HG02943 (cell line): ENCODE measurements around the gene GNG7.

Source experiments
- ATAC-seq: cut with Tn5 transposase; IDR thresholded peaks from one replicate; pipeline ENCODE4 v1.9.1; 2021; ENCODE audit warnings: mild to moderate bottlenecking, low read depth, moderate library complexity; ENCODE audit not compliant: unreplicated experiment

GNG7 gene

DNA sequence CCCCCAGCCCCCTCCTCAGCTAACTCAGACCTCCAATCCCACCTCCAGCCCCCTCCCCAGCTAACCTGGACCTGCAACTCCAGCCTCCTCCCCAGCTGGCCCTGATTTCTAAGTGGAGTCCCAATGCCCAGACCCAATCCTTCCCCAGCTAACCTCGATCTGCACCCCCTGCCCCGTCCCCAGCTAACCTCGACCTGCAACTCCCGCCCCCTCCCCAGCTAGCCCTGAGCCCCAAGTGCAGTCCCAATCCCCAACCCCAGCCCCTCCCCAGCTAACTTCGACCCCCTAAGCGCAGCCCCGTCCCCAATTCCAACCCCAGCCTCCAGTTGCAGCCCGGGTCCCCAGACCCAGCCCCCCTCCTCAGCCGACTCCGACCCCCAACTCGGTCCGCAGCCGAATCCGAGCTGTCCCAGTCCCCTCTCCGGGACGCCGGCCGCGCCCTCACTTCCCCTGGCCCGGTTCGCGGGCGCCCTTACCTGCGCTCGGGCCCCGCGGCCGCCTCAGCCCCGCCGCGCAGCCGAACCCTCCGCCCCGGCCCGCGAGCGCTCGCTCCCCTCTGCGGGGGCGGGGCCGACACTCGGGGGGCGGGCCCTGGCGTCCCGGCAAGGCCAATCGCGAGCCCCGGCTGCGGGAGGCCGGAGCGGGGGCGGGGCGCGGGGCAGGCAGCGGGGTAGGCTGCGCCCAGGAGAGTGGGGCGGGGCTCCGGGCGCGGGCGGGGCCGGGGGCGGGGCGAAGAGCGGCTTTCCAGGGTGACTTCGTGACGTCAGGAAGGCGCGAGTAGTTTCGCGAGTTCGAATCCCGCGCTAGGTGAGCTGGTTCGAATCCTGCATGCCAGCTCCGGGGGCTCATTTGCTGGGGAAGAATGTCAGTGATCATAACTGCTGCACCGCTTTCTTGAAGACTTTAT is at the start of gene GNG7:
Gene GNG7, minus strand, starts transcription at position 525 of the 907 bp plus-strand sequence. CDS start 182,006 bp downstream, outside the sequence.
- peak; percentile 57 for ATAC-seq

DNA sequence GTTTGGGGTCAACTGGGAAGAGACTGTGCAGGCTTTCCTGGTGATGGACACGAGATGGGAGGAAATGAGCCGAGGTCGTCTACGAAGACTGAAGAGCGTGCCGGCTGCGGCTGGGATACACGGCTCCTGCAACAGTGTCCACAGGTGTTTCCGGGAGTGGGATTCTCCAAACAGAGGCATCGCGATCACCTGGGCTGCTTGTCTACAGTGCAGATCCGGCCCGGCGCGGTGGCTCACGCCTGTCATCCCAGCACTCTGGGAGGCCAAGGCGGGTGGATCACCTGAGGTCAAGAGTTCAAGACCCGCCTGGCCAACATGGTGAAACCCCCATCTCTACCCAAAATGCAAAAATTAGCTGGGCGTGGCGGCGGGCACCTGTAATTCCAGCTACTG is 48.9 kb upstream of the GNG7 start:
- ATAC-seq, result no peak

DNA sequence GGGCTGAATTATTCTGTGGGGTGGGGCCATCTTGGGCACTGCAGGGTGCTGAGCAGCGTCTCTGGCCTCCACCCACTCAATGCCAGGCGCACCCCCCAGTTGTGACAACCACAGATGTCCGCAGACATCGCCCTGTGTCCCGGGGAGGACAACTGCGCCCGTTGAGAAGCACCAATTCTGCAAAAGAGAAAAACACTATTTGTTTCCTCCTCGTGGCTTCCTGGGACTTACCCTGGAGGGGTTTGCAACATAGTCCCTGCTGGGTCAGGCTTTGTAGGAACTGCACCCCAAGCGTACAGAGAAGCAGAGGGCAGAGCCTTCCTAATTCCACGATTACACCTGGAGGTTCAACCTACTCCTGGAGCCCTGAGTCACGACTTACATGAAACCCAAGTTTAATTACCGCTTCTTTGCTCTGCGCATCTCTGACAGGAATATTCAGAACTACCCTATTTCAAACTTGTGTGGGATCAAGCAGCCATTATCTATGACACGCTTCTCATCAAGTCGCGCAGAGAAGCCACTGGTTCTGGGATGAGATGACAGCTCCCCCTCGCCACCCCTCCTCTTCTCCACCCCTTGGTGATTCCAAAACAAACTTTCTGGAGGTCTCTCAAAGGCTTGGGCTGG is 48.4 kb upstream of the GNG7 start:
- no peak for ATAC-seq

DNA sequence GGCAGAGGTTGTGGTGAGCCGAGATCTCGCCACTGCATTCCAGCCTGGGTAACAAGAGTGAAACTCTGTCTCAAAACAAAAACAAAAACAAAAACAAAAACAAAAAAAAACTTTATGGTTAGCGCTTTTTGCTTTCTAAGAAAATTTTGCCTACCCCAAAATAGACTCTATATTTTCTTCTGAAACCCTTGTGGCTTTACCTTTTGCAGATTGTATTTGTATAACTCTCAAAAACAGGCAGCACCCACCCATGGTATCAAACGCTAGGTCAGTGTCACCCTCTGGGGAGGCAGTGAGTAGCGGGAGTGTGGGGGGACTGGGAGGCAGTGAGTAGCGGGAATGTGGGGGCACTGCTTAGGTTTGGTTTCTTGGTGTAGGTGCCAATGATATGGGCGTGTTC is 44.9 kb upstream of the GNG7 start:
- ATAC-seq, result no peak

DNA sequence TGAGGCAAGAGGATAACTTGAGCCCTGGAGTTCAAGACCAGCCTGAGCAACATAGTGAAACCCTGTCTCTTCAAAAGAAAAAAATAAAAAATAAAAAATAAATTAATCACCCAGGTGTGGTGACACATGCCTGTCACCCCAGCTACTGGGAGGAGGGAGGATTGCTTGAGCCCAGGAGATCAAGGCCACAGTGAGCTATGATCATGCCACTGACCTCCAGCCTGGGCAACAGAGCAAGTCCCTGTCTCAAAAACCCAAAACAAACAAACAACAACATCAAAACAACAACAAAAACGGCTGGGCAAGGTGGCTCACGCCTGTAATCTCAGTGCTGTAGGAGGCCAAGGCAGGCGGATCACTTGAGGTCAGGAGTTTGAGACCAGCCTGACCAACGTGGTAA is 41.6 kb upstream of the GNG7 start:
- no peak for ATAC-seq

DNA sequence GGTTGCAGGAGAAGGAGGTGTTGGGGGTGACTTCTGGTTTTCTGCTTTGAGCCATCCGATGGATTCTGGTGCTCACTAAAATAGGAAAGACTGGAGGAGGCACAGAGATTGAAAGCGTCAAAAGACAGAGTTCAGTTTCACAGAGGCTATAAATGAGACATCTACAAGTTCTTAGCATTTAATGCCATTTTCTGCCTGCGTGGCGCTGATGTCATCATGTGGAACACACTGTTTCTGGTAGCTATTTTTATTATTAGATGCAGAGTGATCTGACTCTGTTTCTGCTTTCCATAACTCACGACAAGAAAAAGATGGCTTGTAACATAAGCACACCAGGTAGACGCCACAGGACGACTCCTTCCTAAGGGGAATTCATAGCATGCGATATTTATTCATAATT is 40.6 kb upstream of the GNG7 start:
- no peak for ATAC-seq

DNA sequence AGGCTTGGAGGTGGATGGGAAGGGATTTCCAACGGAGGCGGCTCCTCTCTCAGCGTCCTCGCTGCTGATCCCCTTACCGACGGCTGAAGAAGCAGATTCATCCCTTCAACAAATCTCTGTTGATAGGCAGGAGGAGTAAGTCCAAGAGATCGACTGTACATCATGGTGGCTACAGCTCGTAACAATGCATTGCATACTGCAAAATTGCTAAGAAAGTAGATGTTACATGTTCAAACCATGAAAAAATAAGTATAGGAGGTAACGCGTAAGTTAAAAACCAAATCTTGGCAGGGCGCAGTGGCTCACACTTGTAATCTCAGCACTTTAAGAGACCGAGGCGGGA is 37.8 kb upstream of the GNG7 start:
- ATAC-seq, result no peak

DNA sequence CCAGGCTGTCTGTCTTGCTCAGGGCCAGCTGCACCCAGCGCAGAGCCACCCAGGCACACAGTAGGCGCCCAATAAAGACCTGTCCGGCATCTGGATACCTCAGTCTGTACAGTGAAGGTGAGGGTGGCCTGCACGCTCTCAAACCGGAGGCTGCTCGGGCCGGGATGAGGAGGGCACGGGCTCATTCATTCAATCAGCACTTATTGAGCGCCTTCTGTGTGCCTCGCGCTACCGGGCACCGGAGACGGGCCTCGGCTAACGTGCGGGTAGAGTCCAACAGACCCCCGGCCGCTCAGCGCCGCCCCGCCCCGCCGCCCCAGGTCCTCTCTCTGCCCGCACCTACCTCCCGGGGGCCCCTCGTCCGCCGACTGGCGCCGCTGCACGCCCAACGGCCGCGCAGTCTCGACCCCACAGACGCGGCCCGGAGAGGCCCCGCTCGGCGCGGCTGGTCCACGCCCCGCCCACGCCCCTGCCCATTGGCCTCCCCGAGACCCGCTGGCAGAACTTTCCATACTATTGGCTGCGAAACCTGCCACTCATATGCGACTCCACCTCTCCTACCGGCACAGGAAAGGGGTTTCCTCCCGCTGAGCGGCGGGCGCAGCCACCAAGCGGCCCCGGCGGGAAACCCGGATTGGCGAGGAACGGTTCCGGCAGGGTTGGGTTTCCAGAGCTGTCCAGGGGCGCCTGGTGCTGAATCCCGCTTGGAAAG is 37.3 kb upstream of the GNG7 start, which contains the start of gene SLC39A3:
Gene SLC39A3, minus strand, starts transcription at position 416 of the 712 bp plus-strand sequence. CDS start 2,760 bp downstream, outside the sequence.
- ATAC-seq, result peak; percentile 92

DNA sequence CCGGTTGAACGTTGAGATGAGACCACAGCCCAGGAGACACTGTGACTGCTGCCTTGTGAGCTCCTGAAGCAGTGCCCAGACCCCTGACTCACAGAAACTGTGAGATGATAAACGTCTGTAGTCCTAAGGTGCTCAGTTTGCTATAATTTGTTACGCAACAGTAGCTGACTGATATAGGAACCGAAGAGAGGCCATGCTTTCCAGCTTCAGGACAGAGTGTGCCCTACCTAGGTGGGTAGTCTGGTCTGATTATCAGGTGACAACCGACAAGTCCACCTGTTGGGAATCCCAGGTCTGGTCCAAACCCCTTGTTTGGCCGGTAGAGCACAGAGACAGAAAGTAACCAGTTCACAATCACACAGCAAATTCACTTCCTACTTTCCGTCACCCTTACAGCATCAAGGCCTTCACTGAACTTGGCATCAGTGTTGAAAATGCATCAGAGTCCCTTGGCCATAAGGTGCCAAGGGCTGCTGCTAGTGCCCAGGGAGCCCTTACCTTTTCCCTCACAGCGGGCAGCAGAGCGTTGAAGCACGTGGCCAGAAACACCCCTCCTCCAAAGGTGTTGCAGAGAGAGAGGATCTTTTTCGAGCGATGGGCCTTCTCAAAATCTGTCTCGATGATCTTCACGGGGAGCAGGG is 34.2 kb upstream of the GNG7 start:
- ATAC-seq, result no peak

DNA sequence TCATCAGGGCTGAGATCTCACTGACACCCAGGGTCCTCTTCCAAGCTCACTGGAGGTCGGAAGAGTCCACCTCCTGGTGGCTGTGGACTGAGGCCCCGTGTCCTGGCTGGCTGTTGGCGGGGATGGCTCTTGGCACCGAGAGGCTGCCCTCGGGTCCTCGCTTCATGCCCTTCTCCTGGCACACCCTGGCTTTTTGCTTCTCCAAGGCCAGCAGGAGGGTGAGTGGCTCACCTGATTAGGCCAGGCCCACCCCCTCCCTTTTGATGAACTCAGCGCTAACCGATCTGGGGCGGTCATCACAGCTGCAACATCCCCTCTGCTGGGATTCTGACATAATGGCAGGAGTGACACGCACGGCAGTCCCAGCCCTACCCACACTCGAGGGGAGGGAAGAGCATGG is 32.9 kb upstream of the GNG7 start:
- ATAC-seq, result no peak

DNA sequence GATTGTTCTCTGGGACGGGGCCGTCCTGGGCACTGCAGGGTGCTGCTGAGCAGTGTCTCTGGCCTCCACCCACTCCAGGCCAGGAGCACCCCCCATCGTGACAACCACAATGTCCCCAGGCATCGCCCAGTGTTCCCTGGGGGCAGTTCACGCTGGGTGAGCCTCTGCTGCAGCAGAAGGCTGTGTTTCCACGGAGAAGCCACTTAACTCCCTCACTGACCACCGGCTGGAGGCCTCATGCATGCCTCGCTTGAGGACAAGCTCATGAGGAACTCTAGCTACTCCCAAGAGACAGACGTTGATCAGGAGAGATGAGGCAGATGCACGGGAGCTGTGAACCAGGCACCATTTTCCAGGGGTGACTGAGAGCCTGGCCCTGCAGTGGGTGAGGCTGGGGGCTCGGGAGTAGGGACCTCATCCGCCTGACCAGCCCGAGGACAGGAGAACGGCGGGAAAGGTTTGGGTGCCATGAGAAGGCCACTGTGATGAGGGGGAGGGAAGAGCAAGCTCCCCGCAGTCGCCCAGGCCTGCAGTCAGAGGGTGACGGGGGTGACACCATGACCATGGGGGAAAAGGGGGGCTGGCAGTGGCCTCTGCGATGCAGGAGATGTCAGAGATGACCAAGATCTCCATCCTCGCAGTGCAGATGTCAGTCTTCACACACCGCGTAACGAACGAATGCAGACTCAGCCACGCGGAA is 32.2 kb upstream of the GNG7 start:
- no peak for ATAC-seq

DNA sequence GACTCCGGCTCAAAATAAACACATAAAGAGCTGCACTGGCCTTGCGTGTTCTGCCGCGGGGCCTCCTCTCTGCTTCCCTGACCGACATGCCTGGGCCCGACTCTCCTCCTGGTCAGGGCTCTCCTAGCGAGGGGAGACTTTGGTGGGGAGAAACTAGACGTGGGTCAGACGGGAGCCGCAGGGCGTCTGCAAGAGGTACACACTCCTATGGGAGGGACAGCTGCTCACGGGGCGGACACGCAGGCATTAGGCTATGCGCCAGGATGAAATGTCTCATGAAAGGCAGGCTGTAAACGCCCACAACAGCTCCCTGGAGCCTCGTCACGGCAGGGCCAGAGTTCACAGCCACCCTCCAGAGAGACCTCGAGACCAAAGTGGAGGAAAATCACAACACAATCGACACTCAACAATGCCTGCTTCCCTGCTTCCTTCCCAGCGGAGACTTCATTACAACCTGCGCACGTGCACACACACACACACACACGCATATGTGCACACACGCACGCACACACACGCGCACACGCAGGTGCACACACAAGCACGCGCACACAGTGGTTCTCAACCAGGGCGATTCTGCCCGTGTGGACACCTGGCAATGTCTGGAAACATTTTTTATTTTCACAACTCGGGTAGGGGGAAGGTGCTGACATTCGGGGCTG is 31.6 kb upstream of the GNG7 start:
- ATAC-seq, result no peak

DNA sequence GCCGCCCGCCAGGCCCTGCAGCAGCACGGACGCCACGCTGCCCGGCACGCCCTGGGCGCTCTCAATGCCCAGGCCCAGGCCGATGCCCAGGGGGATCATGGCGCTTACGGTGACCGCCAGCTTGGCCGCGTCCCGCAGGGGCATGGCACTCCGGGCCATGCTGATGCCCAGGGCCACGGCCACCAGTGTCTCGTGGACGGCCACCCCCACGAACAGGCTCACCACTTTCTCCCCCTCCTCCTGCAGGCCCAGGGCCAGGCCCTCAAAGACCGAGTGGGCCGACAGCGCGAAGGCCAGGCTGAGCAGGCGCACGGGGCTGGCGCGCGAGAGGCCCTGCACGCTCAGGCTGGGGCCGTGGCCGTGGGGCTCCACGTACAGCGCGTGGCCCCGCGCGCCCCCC is 30.4 kb upstream of the GNG7 start:
- ATAC-seq, result no peak

DNA sequence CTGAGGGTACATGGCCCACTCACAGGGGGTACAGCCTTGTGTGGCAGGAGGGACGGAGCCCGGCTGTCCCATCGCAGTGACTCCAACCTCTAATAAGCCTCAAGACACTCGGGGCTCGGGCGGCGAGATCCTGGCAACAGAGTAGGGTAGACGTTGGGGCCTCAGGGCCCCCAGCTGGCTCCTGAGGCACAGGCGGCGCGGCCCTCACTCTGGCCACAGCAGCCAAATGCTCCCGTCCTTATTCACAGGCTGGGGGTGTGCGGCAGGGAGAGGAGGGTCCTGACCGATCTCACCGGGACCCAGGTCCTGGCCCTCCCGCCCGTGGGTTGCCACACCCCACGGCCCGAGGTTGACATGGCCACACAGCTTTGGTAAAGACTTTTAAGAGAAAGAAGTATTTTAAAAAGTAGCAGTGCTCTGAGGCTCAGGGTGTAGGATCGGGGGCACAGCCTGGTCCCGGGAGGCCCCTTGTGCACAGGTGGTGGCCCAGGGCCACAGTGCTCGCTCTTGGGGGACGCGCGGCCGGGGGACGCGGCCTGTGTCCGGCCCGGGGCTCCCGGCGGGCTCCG is 29.7 kb upstream of the GNG7 start:
- ATAC-seq, result no peak

DNA sequence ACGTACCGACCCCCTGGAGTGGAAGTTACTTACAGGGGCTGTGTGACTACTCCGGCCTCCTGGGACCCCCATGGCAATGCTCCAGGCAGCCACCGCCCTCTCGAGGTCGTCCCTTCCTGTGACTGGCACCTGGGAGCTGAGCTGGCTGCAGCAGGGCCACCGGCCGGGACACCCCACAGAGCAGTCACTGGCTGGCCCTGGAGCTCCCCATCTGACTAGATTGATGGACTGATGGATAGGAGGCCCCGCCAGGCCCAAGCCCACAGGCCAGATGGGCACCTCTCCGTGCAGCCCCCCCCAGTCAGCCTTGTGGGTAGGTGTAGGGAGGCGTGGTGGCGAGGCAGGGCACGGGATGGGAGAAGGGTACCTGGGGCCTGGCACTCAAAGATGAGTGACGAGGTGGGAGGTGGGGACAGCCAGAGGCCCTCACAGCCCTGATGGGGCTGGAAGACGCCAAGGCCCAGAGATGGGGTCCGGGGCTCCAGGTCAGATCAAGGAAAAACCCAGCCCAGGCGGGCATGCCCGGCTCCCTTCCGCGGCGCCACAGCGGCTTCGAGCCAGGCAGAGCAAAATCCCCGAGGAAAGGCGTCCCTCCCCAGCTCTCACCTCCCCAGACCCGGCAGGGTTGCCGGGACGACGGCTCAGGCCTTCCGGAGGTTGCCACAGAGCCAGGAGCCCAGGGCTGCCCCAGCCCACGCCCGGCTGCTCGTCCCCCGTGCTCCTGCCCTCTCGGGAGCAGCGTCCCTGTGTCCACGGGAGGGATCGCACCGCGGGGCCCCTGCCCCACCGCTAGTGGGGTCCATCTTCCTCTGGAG is 28.9 kb upstream of the GNG7 start:
- ATAC-seq, result no peak

DNA sequence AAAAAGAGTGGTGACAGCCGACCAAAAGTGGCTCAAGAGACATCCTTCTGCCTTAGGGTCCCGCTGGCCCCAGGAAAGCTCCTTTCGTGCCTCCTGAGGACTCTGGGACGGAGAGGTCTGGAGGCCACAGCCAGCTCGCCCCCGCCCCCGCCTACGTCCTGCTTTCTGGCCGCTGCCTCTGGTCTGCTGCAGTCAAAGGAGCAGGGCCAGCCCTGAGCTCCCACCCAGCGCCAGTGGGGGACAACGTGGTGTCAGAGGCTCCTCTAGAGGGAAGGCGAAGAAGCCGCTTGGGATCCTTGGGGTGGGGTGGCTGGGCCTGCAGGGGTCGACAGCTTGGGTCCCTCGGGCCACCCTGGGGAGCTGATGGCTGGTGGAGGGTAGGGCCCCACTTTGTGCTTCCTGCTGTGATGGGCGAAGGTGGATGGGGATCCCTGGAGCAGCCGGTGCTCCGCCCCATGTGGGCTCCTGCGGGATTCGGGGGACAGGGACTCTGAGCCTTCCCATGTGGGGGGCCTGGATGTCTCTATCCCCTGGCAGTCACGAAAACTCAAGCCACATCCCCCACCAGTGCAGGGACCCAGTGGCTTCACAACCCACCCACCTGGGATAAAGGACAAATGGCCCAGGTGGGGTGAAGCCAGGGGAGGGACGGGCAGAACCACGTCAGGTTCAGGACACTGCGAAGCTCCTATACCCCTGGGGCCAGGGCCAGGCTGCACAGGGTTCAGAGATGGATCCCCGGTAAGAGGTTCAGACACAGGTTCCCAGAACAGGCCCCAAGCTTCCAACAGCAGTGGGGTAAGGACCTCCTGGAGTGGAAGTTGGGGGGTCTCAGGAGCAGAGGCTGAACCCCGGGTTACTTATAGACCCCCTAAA is 27.7 kb upstream of the GNG7 start:
- no peak for ATAC-seq

DNA sequence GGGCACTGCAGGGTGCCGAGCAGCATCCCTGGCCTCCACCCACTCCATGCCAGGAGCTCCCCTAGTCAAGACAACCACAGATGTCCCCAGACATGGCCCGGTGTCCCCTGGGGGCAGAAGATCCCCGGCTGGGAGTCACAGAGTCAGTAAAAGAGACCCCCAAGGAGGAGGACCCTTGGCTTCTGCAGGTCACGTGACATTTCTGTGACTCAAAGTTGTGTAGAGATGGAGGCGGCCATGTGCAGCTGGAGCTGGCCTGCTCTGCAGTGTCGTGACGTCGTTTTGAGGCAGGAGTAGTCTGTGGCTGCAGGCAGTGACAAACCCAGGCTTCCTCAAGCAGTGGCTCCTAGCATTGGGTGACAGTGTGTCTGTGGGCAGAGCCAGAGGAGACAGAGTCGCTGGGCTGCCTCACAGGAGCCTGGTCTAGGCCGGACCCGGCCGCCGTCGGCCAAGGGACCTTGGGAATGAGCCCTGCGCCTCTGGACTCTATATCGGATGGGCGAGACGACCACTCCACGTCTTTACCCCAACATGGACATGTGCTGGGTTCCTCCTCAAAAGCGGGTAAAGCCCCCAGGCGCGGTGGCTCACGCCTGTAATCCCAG is 26.4 kb upstream of the GNG7 start:
- ATAC-seq, result no peak
